Tibial nerve (tissue), 4 donors: ENCODE measurements around the gene TENM3. TPM values are rescaled to one million over a fixed set of nuclear protein-coding genes. Genes with fewer than 3 reads are reported as not detected.

ENCODE experiments used
- DNase-seq, 2 donors: peaks; one replicate each; pipeline ENCODE4 v3.0.0-alpha.2; 2019; ENCODE audit warnings: low spot score in 2 of 2
- H3K27ac ChIP-seq, 4 donors: fragments of 200-600 bp; sonication (generic) in 3 of 4; one replicate each; pipeline ENCODE4 v1.5.1; 2017 to 2019; ENCODE audit warnings: mild to moderate bottlenecking in 1 of 4
- H3K27me3 ChIP-seq, 2 donors: fragments of 200-600 bp; sonication (generic) in 1 of 2; one replicate each; pipeline versions ENCODE4 v1.5.1 to v1.6.0; 2017 to 2019
- H3K36me3 ChIP-seq, 3 donors: fragments of 200-600 bp; sonication (generic); one replicate each; pipeline ENCODE4 v1.5.1; 2018 to 2019
- H3K4me1 ChIP-seq, 4 donors: fragments of 200-600 bp; sonication (generic) in 3 of 4; one replicate each; pipeline ENCODE4 v1.5.1; 2017 to 2019
- H3K4me3 ChIP-seq, 4 donors: fragments of 200-600 bp; sonication (generic) in 3 of 4; one replicate each; pipeline ENCODE4 v1.5.1; 2017 to 2019; ENCODE audit warnings: mild to moderate bottlenecking in 1 of 4, moderate library complexity in 1 of 4
- H3K9me3 ChIP-seq, 4 donors: fragments of 200-600 bp; sonication (generic) in 3 of 4; one replicate each; pipeline ENCODE4 v1.5.1; 2017 to 2019
- CTCF ChIP-seq, 5 experiments: fragments of 200-600 bp in 3 of 5; fragments of 450-650 bp in 2 of 5; sonication (generic) in 3 of 5; IDR thresholded peaks; one replicate each; pipeline ENCODE4 v1.5.1; 2016 to 2019; ENCODE audit warnings: antibody characterized with exemption in 5 of 5, mild to moderate bottlenecking in 3 of 5, moderate library complexity in 2 of 5
- EP300 ChIP-seq, 2 donors: sonication (generic); formaldehyde crosslinking; IDR thresholded peaks; one replicate each; pipeline ENCODE4 v1.6.1; 2017; ENCODE audit warnings: antibody characterized with exemption in 2 of 2, mild to moderate bottlenecking in 1 of 2
- POLR2A ChIP-seq, 2 donors: fragments of 450-650 bp; IDR thresholded peaks; one replicate each; pipeline ENCODE4 v1.6.1; 2017; ENCODE audit warnings: antibody characterized with exemption in 2 of 2, mild to moderate bottlenecking in 2 of 2, moderate library complexity in 2 of 2
- WGBS, 2 donors: methylation state at CpG; one replicate each; pipeline ENCODE4 v1.1.5; 2018; 5-methylcytosine and 5-hydroxymethylcytosine counted together
- total RNA-seq, 4 donors: library from RNA; depleted of rRNA; stranded (reverse); fragments of >200 nt; gene quantifications; one replicate each; pipeline ENCODE4 v1.1.0, GENCODE V29; 2016

Gene TENM3
- total RNA-seq, 4 donors from 2014 or later = 19.0 to 60.5 (median 29.4) TPM

- no peaks in the 10 kb centered on the region for H3K36me3 ChIP-seq
- H3K9me3 ChIP-seq = no peaks in the 10 kb centered on the region
- H3K4me1 ChIP-seq = peaks cover 0 to under 1% (median 0%) of the 10 kb centered on the region in 4 donors
- no peak overlapping the region for H3K4me3 ChIP-seq
- DNase-seq = no peak
- WGBS, 2 donors = 61 to 65% methylated on average over 10 of the region's 10 CpGs
- H3K27ac ChIP-seq = no peak overlapping the region
- H3K27me3 ChIP-seq = no peaks in the 10 kb centered on the region
- TF ChIP-seq EP300 (IDR thresholded peaks at IDR 0.05) (no peak), POLR2A (IDR thresholded peaks at IDR 0.05) (no peak), CTCF (IDR thresholded peaks at IDR 0.05) (no peak)
These were observed 2.5 kb downstream of the TENM3 start for GRCh38 chr4:182245541-182246215.

- Histone ChIP-seq H3K27me3 (no peaks in the 10 kb centered on the region), H3K4me1 (no peaks in the 10 kb centered on the region), H3K4me3 (no peak overlapping the region), H3K9me3 (no peaks in the 10 kb centered on the region), H3K36me3 (no peaks in the 10 kb centered on the region), H3K27ac (no peak overlapping the region)
- no peak for DNase-seq
- WGBS, 2 donors = 70 to 71% methylated on average over 27 of the region's 27 CpGs
- no peak for TF ChIP-seq POLR2A (IDR thresholded peaks at IDR 0.05)
- TF ChIP-seq CTCF (IDR thresholded peaks at IDR 0.05) = no peak
- no peak for TF ChIP-seq EP300 (IDR thresholded peaks at IDR 0.05)
These were observed 3.4 kb downstream of the TENM3 start for GRCh38 chr4:182246401-182247205.

- 80 to 81% methylated on average over 3 of the region's 3 CpGs for WGBS, 2 donors
These were observed 5.1 kb downstream of the TENM3 start for GRCh38 chr4:182248295-182248694.

GRCh38 chr4:182250446-182250845, 7.2 kb downstream of the TENM3 start:
- no peak for DNase-seq
- H3K4me1 ChIP-seq = no peaks in the 10 kb centered on the region
- no peaks in the 10 kb centered on the region for H3K9me3 ChIP-seq
- TF ChIP-seq POLR2A (IDR thresholded peaks at IDR 0.05) (no peak), CTCF (IDR thresholded peaks at IDR 0.05) (no peak)
- 94% methylated on average over 6 of the region's 6 CpGs for WGBS, 2 donors
- H3K36me3 ChIP-seq = no peaks in the 10 kb centered on the region
- H3K27me3 ChIP-seq = no peaks in the 10 kb centered on the region
- no peak overlapping the region for H3K4me3 ChIP-seq
- H3K27ac ChIP-seq = no peak overlapping the region

More at GRCh38 chr4:182248295-182248694, 5.1 kb downstream of the TENM3 start:
- TF ChIP-seq POLR2A (IDR thresholded peaks at IDR 0.05) = no peak
- no peak for TF ChIP-seq EP300 (IDR thresholded peaks at IDR 0.05)
- no peak for TF ChIP-seq CTCF (IDR thresholded peaks at IDR 0.05)
- no peaks in the 10 kb centered on the region for H3K27me3 ChIP-seq
- no peaks in the 10 kb centered on the region for H3K9me3 ChIP-seq
- H3K36me3 ChIP-seq = no peaks in the 10 kb centered on the region
- no peak overlapping the region for H3K27ac ChIP-seq
- no peak for DNase-seq
- no peaks in the 10 kb centered on the region for H3K4me1 ChIP-seq
- H3K4me3 ChIP-seq = no peak overlapping the region

- Histone ChIP-seq H3K9me3 (no peaks in the 10 kb centered on the region), H3K36me3 (no peaks in the 10 kb centered on the region), H3K27me3 (no peaks in the 10 kb centered on the region), H3K27ac (no peak overlapping the region), H3K4me3 (no peak overlapping the region), H3K4me1 (no peaks in the 10 kb centered on the region)
- DNase-seq = no peak
- no peak for TF ChIP-seq CTCF (IDR thresholded peaks at IDR 0.05)
- no peak for TF ChIP-seq EP300 (IDR thresholded peaks at IDR 0.05)
- TF ChIP-seq POLR2A (IDR thresholded peaks at IDR 0.05) = no peak
- 95 to 96% methylated on average over 8 of the region's 8 CpGs for WGBS, 2 donors
These were observed 7.9 kb downstream of the TENM3 start for GRCh38 chr4:182251116-182251515.
